ENCODE measurements around the gene SIRPA. TPM values are rescaled to one million over a fixed set of nuclear protein-coding genes. Genes with fewer than 3 reads are reported as not detected.

The SIRPA gene
- total and polyA plus RNA-seq, 10 of the 15 experiments (the other 5 are each of a cell fraction or from before 2014, with no cell fraction given) = 1.7 to 13.2 (median 5.0) TPM

DNA sequence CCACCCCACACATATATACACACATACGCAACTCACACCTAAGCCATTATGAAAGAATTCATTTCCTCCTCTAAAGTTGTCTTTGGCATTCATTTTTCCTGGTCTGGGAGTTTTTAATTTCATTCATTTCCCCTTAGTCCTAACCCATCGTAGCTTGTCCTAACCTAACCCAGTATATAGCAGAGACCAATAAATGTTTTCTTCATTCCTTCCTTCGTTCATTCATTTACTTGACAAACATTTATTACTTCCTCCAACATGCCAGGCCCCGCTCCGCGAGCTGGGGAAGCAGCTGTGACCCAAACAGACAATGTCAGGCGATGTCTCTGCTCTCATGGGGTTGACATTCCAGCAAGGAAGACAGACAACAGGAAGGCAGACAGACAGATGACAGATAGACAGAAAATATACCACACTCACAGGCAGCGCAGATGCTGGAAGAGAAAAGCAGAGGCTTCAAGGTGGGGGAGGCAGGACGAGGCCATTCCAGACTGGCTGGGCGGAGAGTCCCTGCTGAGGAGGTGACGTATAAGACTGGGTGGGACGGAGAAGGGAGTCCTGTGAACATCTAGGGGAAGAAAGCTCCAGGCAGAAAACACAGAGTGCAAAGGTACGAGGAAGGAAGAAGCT is 33.7 kb upstream of the SIRPA start:
- H3K27me3 ChIP-seq (replicated peaks in 1 of 2; ENCODE audit: control insufficient read depth in 2 of 2, insufficient read depth in 2 of 2, low read length in 1 of 2) = no peaks in the 10 kb centered on the region
- ATAC-seq (no peak), FAIRE-seq (no peak), DNase-seq (ENCODE audit: low read depth, low spot score) (no peak)
- no peaks in the 10 kb centered on the region for H3K79me2 ChIP-seq (ENCODE audit: control insufficient read depth, insufficient read depth, low read length)
- H3K4me1 ChIP-seq (ENCODE audit: control insufficient read depth, insufficient read depth, low read length) = peaks cover 4% of the 10 kb centered on the region
- BruUV-seq (replicated peaks) = no TSS peak
- WGBS (ENCODE audit: insufficient coverage, insufficient replicate concordance, low lambda C conversion rate, missing lambda C conversion rate) = 53% methylated on average over 13 of the region's 13 CpGs
- no peaks in the 10 kb centered on the region for H3K36me3 ChIP-seq (ENCODE audit: control insufficient read depth in 2 of 2, insufficient read depth in 2 of 2, low read length in 1 of 2)
- TF ChIP-seq IKZF1 (conservative IDR thresholded peaks at IDR 0.05) = no peak
- no peak for TF ChIP-seq MTA2 (IDR thresholded peaks at IDR 0.05; ENCODE audit: low read depth)
- no peak for TF ChIP-seq CBX3 (IDR thresholded peaks at IDR 0.05; ENCODE audit: borderline replicate concordance, low read depth)
- no peak for TF ChIP-seq CUX1 (IDR thresholded peaks at IDR 0.05; ENCODE audit: insufficient replicate concordance, low read depth, low read length)
- TF ChIP-seq RAD51 (IDR thresholded peaks at IDR 0.05) = no peak
- TF ChIP-seq MYB (IDR thresholded peaks at IDR 0.05; ENCODE audit: borderline replicate concordance, low read depth, low read length) = no peak
- TF ChIP-seq RB1 (IDR thresholded peaks at IDR 0.05; ENCODE audit: borderline replicate concordance) = no peak
- TF ChIP-seq SREBF2 (IDR thresholded peaks at IDR 0.05; ENCODE audit: low read length) = no peak
- TF ChIP-seq BACH1 (IDR thresholded peaks at IDR 0.05; ENCODE audit: borderline replicate concordance) = no peak
- H2AFZ ChIP-seq (ENCODE audit: control insufficient read depth, low read depth, low read length) = no peak overlapping the region
- no peak overlapping the region for H3K9ac ChIP-seq (ENCODE audit: control insufficient read depth, insufficient read depth, low read length)
- CTCF ChIA-PET = interaction anchor here (1.4 kb wide), 1 partner anchor 84 kb away, joined by 4 read pairs; no protein-coding TSS in a partner anchor
- RAD21 ChIA-PET (ENCODE audit: unreplicated experiment) = no interaction called here
- H3K27ac ChIP-seq (ENCODE audit: control insufficient read depth, insufficient read depth) = no peak overlapping the region
- H3K4me3 ChIP-seq = no peak overlapping the region
- H3K4me2 ChIP-seq (ENCODE audit: control insufficient read depth, insufficient read depth) = no peak overlapping the region
- H3K9me3 ChIP-seq (replicated peaks; ENCODE audit: control insufficient read depth, insufficient read depth, low read length) = no peaks in the 10 kb centered on the region
- H4K20me1 ChIP-seq (ENCODE audit: control insufficient read depth, insufficient read depth) = no peaks in the 10 kb centered on the region
- SMC1A ChIA-PET (ENCODE audit: uncharacterized antibody, unreplicated experiment) = interaction anchor here (1.2 kb wide), 1 partner anchor 9 kb away, joined by 7 read pairs; no protein-coding TSS in a partner anchor
- in situ Hi-C loops (cut with MboI) = no loop called here
- intact Hi-C loops (cut with micrococcal nuclease; ENCODE audit: unreplicated experiment) = no loop called here
- POLR2A ChIA-PET = no interaction called here

All from GM12878 (cell line).